ENCODE results near the gene SVIL. TPM values are rescaled to one million over a fixed set of nuclear protein-coding genes. Genes with fewer than 3 reads are reported as not detected.

Gene SVIL
- total RNA-seq, 1 experiment from 2014 or later: 15.3 TPM

GRCh38 chr10:29430101-29430500 is 204.7 kb downstream of the SVIL start:
- no peak overlapping the region for H2BK15ac ChIP-seq (ENCODE audit: low read depth, low read length)
- no peaks in the 10 kb centered on the region for H3K23me2 ChIP-seq (ENCODE audit: insufficient read length, low read depth, low read length, poor library complexity, severe bottlenecking)
- H3K27me3 ChIP-seq (ENCODE audit: insufficient read depth, low read length): no peaks in the 10 kb centered on the region
- no peak overlapping the region for H4K5ac ChIP-seq (ENCODE audit: insufficient read length, low read depth, low read length)
- no peak overlapping the region for H3K9ac ChIP-seq (ENCODE audit: extremely low read depth, insufficient read length, low read length)
- H2AFZ ChIP-seq (ENCODE audit: low read length): no peak overlapping the region
- H4K20me1 ChIP-seq (ENCODE audit: control insufficient read depth, insufficient read depth, insufficient read length): no peaks in the 10 kb centered on the region
- no peak overlapping the region for H3K18ac ChIP-seq (ENCODE audit: insufficient read length, low read depth, low read length)
- H3K4me1 ChIP-seq (ENCODE audit: insufficient read depth, low read length): no peaks in the 10 kb centered on the region
- Mint-ChIP-seq H3K27me3 (ENCODE audit: low read depth) (no peaks in the 10 kb centered on the region), H3K4me1 (peaks cover 0 to under 1% of the 10 kb centered on the region in 2 experiments; a peak in 2 of 4 replicates), H3K27ac (no peak overlapping the region), H3K4me3 (no peak overlapping the region), H3K9me3 (peaks cover 0 to 2% of the 10 kb centered on the region in 2 experiments; a peak in 2 of 5 replicates), H3K36me3 (ENCODE audit: insufficient read depth in 1 of 3, low read depth in 3 of 3) (no peaks in the 10 kb centered on the region)
- H2BK20ac ChIP-seq (ENCODE audit: low read depth, low read length, poor library complexity, severe bottlenecking): no peak overlapping the region
- no peak overlapping the region for H4K8ac ChIP-seq (replicated peaks; ENCODE audit: insufficient read length, low read depth, low read length)
- no peak overlapping the region for H2BK120ac ChIP-seq (ENCODE audit: low read depth, low read length, poor library complexity, severe bottlenecking)
- no peak overlapping the region for H3K23ac ChIP-seq (ENCODE audit: insufficient read length, low read depth, low read length)
- H3K14ac ChIP-seq (ENCODE audit: insufficient read depth, low read length): no peak overlapping the region
- no CpG with 5 or more reads among the region's 4 CpGs for WGBS (ENCODE audit: extremely low coverage, insufficient read length, low lambda C conversion rate)
- H3T11ph ChIP-seq (ENCODE audit: low read length): no peak overlapping the region
- H2BK12ac ChIP-seq (ENCODE audit: insufficient read length, low read depth, low read length): no peak overlapping the region
- no peak overlapping the region for H3K4ac ChIP-seq (ENCODE audit: low read depth, low read length)
- H3K56ac ChIP-seq (ENCODE audit: insufficient read length, low read depth, low read length): no peak overlapping the region
- H3K4me2 ChIP-seq (ENCODE audit: insufficient read depth, insufficient read length, low read length): no peak overlapping the region
- DNase-seq: no peak
- H3K79me2 ChIP-seq (ENCODE audit: insufficient read depth, low read length): no peaks in the 10 kb centered on the region
- TF ChIP-seq CTCF (conservative IDR thresholded peaks at IDR 0.05): no peak
- no peak overlapping the region for H3K27ac ChIP-seq (ENCODE audit: insufficient read length, low read depth, low read length)
- no peak overlapping the region for H4K91ac ChIP-seq (ENCODE audit: insufficient read length, low read depth, low read length)
- H2AK5ac ChIP-seq (ENCODE audit: insufficient read length, low read length): no peak overlapping the region
- no peaks in the 10 kb centered on the region for H3K9me3 ChIP-seq (ENCODE audit: control insufficient read depth, low read depth, low read length)
- H3K79me1 ChIP-seq (ENCODE audit: insufficient read depth, low read depth, low read length, poor library complexity, severe bottlenecking): no peaks in the 10 kb centered on the region
- no peak overlapping the region for H2BK5ac ChIP-seq (ENCODE audit: insufficient read length, low read length)
